ENCODE measurements around the gene WFDC11.

The WFDC11 gene

GRCh38 chr20:45621593-45621992 lies 48.4 kb downstream of the WFDC11 start:
- no peak for DNase-seq

GRCh38 chr20:45617591-45617990 lies 52.4 kb downstream of the WFDC11 start:
- DNase-seq, result no peak

- no peak for DNase-seq
Measured at GRCh38 chr20:45612314-45612713, 57.7 kb downstream of the WFDC11 start.

- DNase-seq, result peak in 1 of 2 experiments; percentile 0
Measured at GRCh38 chr20:45611054-45611453, 59.0 kb downstream of the WFDC11 start.

- DNase-seq, result no peak
Measured at GRCh38 chr20:45607810-45608209, 62.2 kb downstream of the WFDC11 start.

Measured in AML-193 (cell line).